Coronary artery (tissue), 2 donors: ENCODE data around the gene SYT1.

ENCODE experiments used
- DNase-seq: peaks from one replicate; pipeline ENCODE4 v3.0.0-alpha.2; 2017; ENCODE audit warnings: low spot score
- H3K27ac ChIP-seq, 2 donors: fragments of 200-600 bp; sonication (generic); one replicate each; pipeline ENCODE4 v1.5.1; 2016 to 2019
- H3K4me3 ChIP-seq: fragments of 200-600 bp; sonication (generic); 2 replicates; pipeline ENCODE4 v1.5.1; 2016; ENCODE audit warnings: mild to moderate bottlenecking, moderate library complexity
- TF ChIP-seq, protein P1 (sequence below): fragments of 200-600 bp; sonication (generic); IDR thresholded peaks from one replicate; pipeline ENCODE4 v1.5.1; 2019; ENCODE audit warnings: antibody characterized with exemption

Gene SYT1

GRCh38 chr12:78966062-78966461 is 101.5 kb downstream of the SYT1 start:
- Histone ChIP-seq H3K4me3 (no peak overlapping the region), H3K27ac (no peak overlapping the region)
- DNase-seq = no peak
- TF ChIP-seq, protein P1, sequence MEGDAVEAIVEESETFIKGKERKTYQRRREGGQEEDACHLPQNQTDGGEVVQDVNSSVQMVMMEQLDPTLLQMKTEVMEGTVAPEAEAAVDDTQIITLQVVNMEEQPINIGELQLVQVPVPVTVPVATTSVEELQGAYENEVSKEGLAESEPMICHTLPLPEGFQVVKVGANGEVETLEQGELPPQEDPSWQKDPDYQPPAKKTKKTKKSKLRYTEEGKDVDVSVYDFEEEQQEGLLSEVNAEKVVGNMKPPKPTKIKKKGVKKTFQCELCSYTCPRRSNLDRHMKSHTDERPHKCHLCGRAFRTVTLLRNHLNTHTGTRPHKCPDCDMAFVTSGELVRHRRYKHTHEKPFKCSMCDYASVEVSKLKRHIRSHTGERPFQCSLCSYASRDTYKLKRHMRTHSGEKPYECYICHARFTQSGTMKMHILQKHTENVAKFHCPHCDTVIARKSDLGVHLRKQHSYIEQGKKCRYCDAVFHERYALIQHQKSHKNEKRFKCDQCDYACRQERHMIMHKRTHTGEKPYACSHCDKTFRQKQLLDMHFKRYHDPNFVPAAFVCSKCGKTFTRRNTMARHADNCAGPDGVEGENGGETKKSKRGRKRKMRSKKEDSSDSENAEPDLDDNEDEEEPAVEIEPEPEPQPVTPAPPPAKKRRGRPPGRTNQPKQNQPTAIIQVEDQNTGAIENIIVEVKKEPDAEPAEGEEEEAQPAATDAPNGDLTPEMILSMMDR = no peak

DNA sequence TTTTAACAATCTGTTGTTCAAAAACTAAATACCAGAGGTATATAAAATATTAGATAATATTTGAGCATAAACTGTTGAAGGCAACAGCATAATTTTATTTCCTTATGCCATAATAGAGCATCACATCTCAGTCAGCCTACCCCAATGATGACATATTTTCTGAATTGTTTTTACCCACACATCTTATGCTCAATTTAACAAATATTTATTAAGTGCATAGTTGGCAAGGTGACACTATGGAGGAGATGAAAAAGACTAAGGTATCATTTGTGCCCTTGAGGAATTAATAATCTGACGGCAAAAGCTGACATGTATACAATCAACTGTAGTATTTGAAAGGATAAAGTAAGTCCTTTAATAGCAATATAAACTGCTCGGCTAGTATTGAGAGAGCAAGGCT is 102.4 kb downstream of the SYT1 start:
- DNase-seq = no peak
- TF ChIP-seq, protein P1 = no peak
- Histone ChIP-seq H3K27ac (no peak overlapping the region), H3K4me3 (no peak overlapping the region)

DNA sequence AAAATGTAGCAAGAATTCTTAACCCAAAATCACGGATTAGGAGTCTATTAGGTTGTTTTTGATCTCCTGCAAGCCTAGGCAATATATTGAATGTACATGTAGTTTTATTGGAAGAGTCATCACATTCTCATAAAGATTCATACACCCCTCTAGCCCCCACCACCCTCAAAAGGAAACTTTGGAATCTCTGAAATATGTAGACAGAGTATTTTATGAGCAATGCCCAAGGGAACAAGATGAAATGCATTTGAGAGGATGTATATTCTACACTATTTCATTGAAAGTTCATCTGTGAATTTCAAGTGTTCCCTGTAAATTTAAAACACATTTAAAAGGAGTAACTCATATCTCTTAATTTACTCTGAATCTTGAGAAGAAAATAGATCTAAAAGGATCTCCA is 103.7 kb downstream of the SYT1 start:
- H3K27ac ChIP-seq = no peak overlapping the region
- TF ChIP-seq, protein P1 = no peak
- DNase-seq = no peak
- H3K4me3 ChIP-seq = no peak overlapping the region

DNA sequence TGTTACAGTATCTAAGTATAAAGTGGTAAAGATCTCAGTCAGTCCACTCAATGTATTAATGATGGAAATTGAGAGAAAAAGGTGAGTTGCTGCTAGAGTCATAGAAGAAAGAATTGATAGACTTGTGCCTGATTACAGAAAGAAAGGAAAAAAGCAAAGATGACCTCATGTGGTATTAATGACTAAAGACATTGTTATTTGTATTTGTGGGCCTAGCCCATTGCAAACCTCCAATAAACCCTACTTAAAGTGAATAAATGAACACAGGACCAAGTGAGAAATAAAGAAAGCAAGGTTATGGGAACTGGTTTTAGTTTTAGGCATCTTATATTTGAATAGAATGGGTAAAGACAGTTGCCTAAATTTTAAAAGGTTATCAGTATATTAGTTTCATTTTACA is 105.5 kb downstream of the SYT1 start:
- DNase-seq = no peak
- H3K27ac ChIP-seq = no peak overlapping the region
- H3K4me3 ChIP-seq = no peak overlapping the region
- TF ChIP-seq, protein P1 = no peak

- TF ChIP-seq, protein P1 = no peak
- no peak overlapping the region for H3K4me3 ChIP-seq
These were observed 112.8 kb downstream of the SYT1 start for GRCh38 chr12:78977304-78977867.

GRCh38 chr12:78994168-78994791 is 129.7 kb downstream of the SYT1 start:
- Histone ChIP-seq H3K27ac (no peak overlapping the region), H3K4me3 (no peak overlapping the region)
- DNase-seq = no peak
- TF ChIP-seq, protein P1 = no peak

More at GRCh38 chr12:78977304-78977867, 112.8 kb downstream of the SYT1 start:
- H3K27ac ChIP-seq = no peak overlapping the region
- no peak for DNase-seq

DNA sequence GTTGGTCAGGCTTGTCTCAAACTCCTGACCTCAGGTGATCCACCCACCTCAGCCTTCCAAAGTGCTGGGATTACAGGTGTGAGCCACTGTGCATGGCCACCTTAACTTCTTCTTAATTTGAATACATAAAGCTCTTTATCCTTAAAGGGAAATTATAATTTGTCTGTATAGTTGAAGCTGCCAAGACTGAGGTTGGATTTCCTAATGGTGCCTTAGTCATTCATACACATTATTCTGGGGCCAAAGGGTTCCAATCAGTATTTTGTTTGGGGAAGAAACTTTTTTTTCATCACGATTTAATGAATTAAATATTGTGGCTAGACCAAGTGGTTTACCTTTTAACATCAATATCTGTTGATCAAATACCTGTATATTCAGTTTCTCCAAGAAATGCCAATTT is 135.9 kb downstream of the SYT1 start:
- DNase-seq = no peak
- Histone ChIP-seq H3K27ac (no peak overlapping the region), H3K4me3 (no peak overlapping the region)
- TF ChIP-seq, protein P1 = no peak
